GM23248 (cell line): ENCODE results near the gene ALDH3A1.

Source experiments
- EZH2 ChIP-seq: fragments of 200-600 bp; sonication (generic); IDR thresholded peaks from 2 replicates; pipeline ENCODE4 v1.6.1; 2018; ENCODE audit warnings: antibody characterized with exemption, mild to moderate bottlenecking; ENCODE audit not compliant: insufficient read depth, poor library complexity, severe bottlenecking
- EZH2phosphoT487 ChIP-seq: fragments of 200-600 bp; sonication (generic); IDR thresholded peaks from 2 replicates; pipeline ENCODE4 v1.6.1; 2018; ENCODE audit warnings: antibody characterized with exemption, moderate library complexity, mild to moderate bottlenecking, low read depth; ENCODE audit not compliant: insufficient read depth

GRCh38 chr17:19766016-19766415 is 17.9 kb upstream of the ALDH3A1 start:
- no peak for TF ChIP-seq EZH2phosphoT487
- no peak for TF ChIP-seq EZH2
